ENCODE measurements around the gene WDR82.

DNA sequence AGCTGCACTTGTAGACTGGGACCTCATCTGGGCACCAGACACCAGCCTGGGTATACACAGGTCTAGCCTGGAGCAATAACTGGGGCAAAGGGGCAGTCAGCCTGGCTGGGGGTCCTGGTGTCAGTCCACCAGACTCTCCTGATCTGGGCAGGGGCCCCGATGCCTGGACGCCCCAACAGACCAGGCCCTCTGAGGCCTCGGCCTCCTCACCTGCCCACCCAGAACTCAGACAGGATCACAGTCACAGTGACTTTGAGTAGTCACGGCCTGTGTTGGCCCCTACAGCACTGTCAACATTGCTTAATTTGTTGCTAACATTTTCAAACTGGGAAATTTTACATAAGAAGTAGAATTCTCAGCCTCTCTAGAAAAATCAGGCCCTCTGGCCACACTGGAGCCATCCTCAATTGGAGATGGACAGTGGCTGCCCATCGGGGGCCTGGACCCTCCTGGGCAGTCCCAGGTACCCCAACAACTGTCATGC lies 45.3 kb downstream of the WDR82 start:
- TF ChIP-seq, protein P1, sequence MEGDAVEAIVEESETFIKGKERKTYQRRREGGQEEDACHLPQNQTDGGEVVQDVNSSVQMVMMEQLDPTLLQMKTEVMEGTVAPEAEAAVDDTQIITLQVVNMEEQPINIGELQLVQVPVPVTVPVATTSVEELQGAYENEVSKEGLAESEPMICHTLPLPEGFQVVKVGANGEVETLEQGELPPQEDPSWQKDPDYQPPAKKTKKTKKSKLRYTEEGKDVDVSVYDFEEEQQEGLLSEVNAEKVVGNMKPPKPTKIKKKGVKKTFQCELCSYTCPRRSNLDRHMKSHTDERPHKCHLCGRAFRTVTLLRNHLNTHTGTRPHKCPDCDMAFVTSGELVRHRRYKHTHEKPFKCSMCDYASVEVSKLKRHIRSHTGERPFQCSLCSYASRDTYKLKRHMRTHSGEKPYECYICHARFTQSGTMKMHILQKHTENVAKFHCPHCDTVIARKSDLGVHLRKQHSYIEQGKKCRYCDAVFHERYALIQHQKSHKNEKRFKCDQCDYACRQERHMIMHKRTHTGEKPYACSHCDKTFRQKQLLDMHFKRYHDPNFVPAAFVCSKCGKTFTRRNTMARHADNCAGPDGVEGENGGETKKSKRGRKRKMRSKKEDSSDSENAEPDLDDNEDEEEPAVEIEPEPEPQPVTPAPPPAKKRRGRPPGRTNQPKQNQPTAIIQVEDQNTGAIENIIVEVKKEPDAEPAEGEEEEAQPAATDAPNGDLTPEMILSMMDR (IDR thresholded peaks at IDR 0.05), result no peak
- TF ChIP-seq POLR2A (IDR thresholded peaks at IDR 0.05), result no peak
